H9 (cell line): Measurements from ENCODE around the gene MYT1. TPM values are rescaled to one million over a fixed set of nuclear protein-coding genes. Genes with fewer than 3 reads are reported as not detected.

Experiments used
- DNase-seq: peaks from one replicate; pipeline ENCODE4 v3.0.0-alpha.2; 2017
- H2AFZ ChIP-seq: one replicate; pipeline ENCODE4 v1.6.1; 2013; ENCODE audit warnings: mild to moderate bottlenecking, low read length, control low read depth, moderate library complexity
- H2AK5ac ChIP-seq: 2 replicates; pipeline ENCODE4 v1.6.1; 2013; ENCODE audit warnings: low read length, control low read depth, mixed read lengths; ENCODE audit not compliant: insufficient read length
- H2BK120ac ChIP-seq: one replicate; pipeline ENCODE4 v1.6.1; 2013; ENCODE audit warnings: low read depth, mild to moderate bottlenecking, low read length, control low read depth, inconsistent platforms; ENCODE audit not compliant: poor library complexity, severe bottlenecking
- H2BK12ac ChIP-seq: 2 replicates; pipeline ENCODE4 v1.6.1; 2013; ENCODE audit warnings: low read length, control low read depth, mixed read lengths, low read depth; ENCODE audit not compliant: insufficient read length
- H2BK15ac ChIP-seq: 2 replicates; pipeline ENCODE4 v1.6.1; 2013; ENCODE audit warnings: low read depth, low read length, control low read depth
- H2BK20ac ChIP-seq: one replicate; pipeline ENCODE4 v1.6.1; 2013; ENCODE audit warnings: low read depth, mild to moderate bottlenecking, low read length, control low read depth, inconsistent platforms; ENCODE audit not compliant: poor library complexity, severe bottlenecking
- H2BK5ac ChIP-seq: 2 replicates; pipeline ENCODE4 v1.6.1; 2013; ENCODE audit warnings: low read length, control low read depth, mixed read lengths; ENCODE audit not compliant: insufficient read length
- H3K14ac ChIP-seq: 2 replicates; pipeline ENCODE4 v1.6.1; 2013; ENCODE audit warnings: low read length, control low read depth; ENCODE audit not compliant: insufficient read depth
- H3K18ac ChIP-seq: 2 replicates; pipeline ENCODE4 v1.6.1; 2013; ENCODE audit warnings: low read depth, mild to moderate bottlenecking, mixed read lengths, low read length, control low read depth; ENCODE audit not compliant: insufficient read length
- H3K23ac ChIP-seq: 2 replicates; pipeline ENCODE4 v1.6.1; 2013; ENCODE audit warnings: low read length, control low read depth, mixed read lengths, low read depth; ENCODE audit not compliant: insufficient read length
- H3K23me2 ChIP-seq: 2 replicates; pipeline ENCODE4 v1.6.1; 2013; ENCODE audit warnings: low read depth, mild to moderate bottlenecking, mixed read lengths, low read length, control low read depth; ENCODE audit not compliant: insufficient read length, poor library complexity, severe bottlenecking
- H3K27ac ChIP-seq: 2 replicates; pipeline ENCODE4 v1.5.1; 2013; ENCODE audit warnings: low read length, control low read depth, mixed read lengths, low read depth; ENCODE audit not compliant: insufficient read length
- H3K27me3 ChIP-seq: 2 replicates; pipeline ENCODE4 v1.6.1; 2013; ENCODE audit warnings: low read length, control low read depth, inconsistent platforms; ENCODE audit not compliant: insufficient read depth
- H3K4ac ChIP-seq: 2 replicates; pipeline ENCODE4 v1.6.1; 2013; ENCODE audit warnings: low read depth, mild to moderate bottlenecking, control low read depth, inconsistent platforms, low read length, moderate library complexity
- H3K4me1 ChIP-seq: 2 replicates; pipeline ENCODE4 v1.6.1; 2013; ENCODE audit warnings: low read length, control low read depth, inconsistent platforms; ENCODE audit not compliant: insufficient read depth
- H3K4me2 ChIP-seq: 2 replicates; pipeline ENCODE4 v1.6.1; 2013; ENCODE audit warnings: low read length, control low read depth, mixed read lengths; ENCODE audit not compliant: insufficient read length, insufficient read depth
- H3K56ac ChIP-seq: 2 replicates; pipeline ENCODE4 v1.6.1; 2013; ENCODE audit warnings: low read depth, mild to moderate bottlenecking, mixed read lengths, low read length, control low read depth; ENCODE audit not compliant: insufficient read length
- H3K79me1 ChIP-seq: 2 replicates; pipeline ENCODE4 v1.6.1; 2013; ENCODE audit warnings: low read depth, mild to moderate bottlenecking, moderate library complexity, low read length, control low read depth, inconsistent platforms; ENCODE audit not compliant: insufficient read depth, poor library complexity, severe bottlenecking
- H3K79me2 ChIP-seq: 2 replicates; pipeline ENCODE4 v1.6.1; 2013; ENCODE audit warnings: low read length, control low read depth, inconsistent platforms; ENCODE audit not compliant: insufficient read depth
- H3K9ac ChIP-seq: 2 replicates; pipeline ENCODE4 v1.6.1; 2013; ENCODE audit warnings: low read length, control low read depth, mixed read lengths; ENCODE audit not compliant: insufficient read length; ENCODE audit errors: extremely low read depth
- H3K9me3 ChIP-seq: one replicate; pipeline ENCODE4 v1.6.1; 2013; ENCODE audit warnings: low read depth, low read length, inconsistent platforms; ENCODE audit not compliant: control insufficient read depth
- H3T11ph ChIP-seq: one replicate; pipeline ENCODE4 v1.6.1; 2013; ENCODE audit warnings: mild to moderate bottlenecking, low read length, control low read depth, inconsistent platforms
- H4K20me1 ChIP-seq: one replicate; pipeline ENCODE4 v1.6.1; 2013; ENCODE audit not compliant: control insufficient read depth, insufficient read length, insufficient read depth
- H4K5ac ChIP-seq: 2 replicates; pipeline ENCODE4 v1.6.1; 2013; ENCODE audit warnings: low read depth, mild to moderate bottlenecking, mixed read lengths, low read length, control low read depth; ENCODE audit not compliant: insufficient read length
- H4K8ac ChIP-seq: replicated peaks from 2 replicates; pipeline ENCODE4 v1.6.1; 2013; ENCODE audit warnings: low read length, control low read depth, mixed read lengths, low read depth; ENCODE audit not compliant: insufficient read length
- H4K91ac ChIP-seq: 2 replicates; pipeline ENCODE4 v1.6.1; 2013; ENCODE audit warnings: low read depth, mild to moderate bottlenecking, moderate library complexity, mixed read lengths, low read length, control low read depth; ENCODE audit not compliant: insufficient read length
- H3K27ac Mint-ChIP-seq, 3 experiments: 2 replicates in 2 of 3; 3 replicates in 1 of 3; pipeline ENCODE4 v1.8.0; 2020 to 2021; ENCODE audit warnings: mixed read lengths in 3 of 3, mild to moderate bottlenecking in 1 of 3, moderate library complexity in 1 of 3
- H3K27me3 Mint-ChIP-seq: 2 replicates; pipeline ENCODE4 v1.8.0; 2021; ENCODE audit warnings: low read depth, mild to moderate bottlenecking, moderate library complexity, mixed read lengths
- H3K36me3 Mint-ChIP-seq, 3 experiments: 2 replicates in 2 of 3; 3 replicates in 1 of 3; pipeline ENCODE4 v1.8.0; 2020 to 2021; ENCODE audit warnings: low read depth in 3 of 3, mixed read lengths in 3 of 3; ENCODE audit not compliant: insufficient read depth in 1 of 3
- H3K4me1 Mint-ChIP-seq, 2 experiments: 2 replicates each; pipeline ENCODE4 v1.8.0; 2020; ENCODE audit warnings: mixed read lengths in 2 of 2
- H3K4me3 Mint-ChIP-seq, 2 experiments: 2 replicates in 1 of 2; 3 replicates in 1 of 2; pipeline ENCODE4 v1.8.0; 2020 to 2021; ENCODE audit warnings: mild to moderate bottlenecking in 2 of 2, mixed read lengths in 2 of 2, moderate library complexity in 1 of 2
- H3K9me3 Mint-ChIP-seq, 2 experiments: 2 replicates in 1 of 2; 3 replicates in 1 of 2; pipeline ENCODE4 v1.8.0; 2020; ENCODE audit warnings: mild to moderate bottlenecking in 2 of 2, mixed read lengths in 2 of 2, moderate library complexity in 1 of 2
- CTCF ChIP-seq: fragments of 200-600 bp; sonication (generic); conservative IDR thresholded peaks from 3 replicates; pipeline ENCODE4 v1.8.0; 2021; ENCODE audit warnings: antibody characterized with exemption, mild to moderate bottlenecking
- WGBS: extraction: QIAGEN DNeasy Blood & Tissue Kit; methylation state at CpG from one replicate; pipeline ENCODE4 v1.1.7; 2013; ENCODE audit warnings: missing lambda C conversion rate, low lambda C conversion rate, mixed read lengths; ENCODE audit not compliant: insufficient read length; ENCODE audit errors: extremely low coverage; 5-methylcytosine and 5-hydroxymethylcytosine counted together
- total RNA-seq: library from RNA; stranded (reverse); gene quantifications from 2 replicates; pipeline ENCODE4 v1.2.1, GENCODE V29; 2021

Gene MYT1
- total RNA-seq, 1 experiment from 2014 or later = 0.79 TPM

- no peaks in the 10 kb centered on the region for H3K23me2 ChIP-seq
- no peak overlapping the region for H3K27ac ChIP-seq
- no peak overlapping the region for H4K5ac ChIP-seq
- no peak for DNase-seq
- H3K23ac ChIP-seq = no peak overlapping the region
- no peaks in the 10 kb centered on the region for H4K20me1 ChIP-seq
- Mint-ChIP-seq H3K9me3 (peaks cover 16 to 21% of the 10 kb centered on the region in 2 experiments), H3K27ac (peak overlapping the region in 1 of 3 experiments; percentile 62; a peak in 1 of 7 replicates), H3K27me3 (peaks cover 24% of the 10 kb centered on the region), H3K36me3 (peaks cover 8 to 23% (median 13%) of the 10 kb centered on the region in 3 experiments; a peak in 6 of 7 replicates), H3K4me3 (no peak overlapping the region), H3K4me1 (peaks cover 13 to 26% of the 10 kb centered on the region in 2 experiments)
- H2AFZ ChIP-seq = no peak overlapping the region
- 0 out of 2 replicates have a peak, but pooled peaks cover 3% of the 10 kb centered on the region for H3K4me1 ChIP-seq
- no peak overlapping the region for H3K4me2 ChIP-seq
- H3K27me3 ChIP-seq = no peaks in the 10 kb centered on the region
- no peak overlapping the region for H2BK120ac ChIP-seq
- H4K8ac ChIP-seq = no peak overlapping the region
- H2BK20ac ChIP-seq = no peak overlapping the region
- no peak overlapping the region for H2BK12ac ChIP-seq
- no peak overlapping the region for H3K56ac ChIP-seq
- no peak overlapping the region for H2AK5ac ChIP-seq
- TF ChIP-seq CTCF = no peak
- H3T11ph ChIP-seq = no peak overlapping the region
- H3K79me1 ChIP-seq = no peaks in the 10 kb centered on the region
- H3K18ac ChIP-seq = no peak overlapping the region
- WGBS = no CpG with 5 or more reads among the region's 9 CpGs
- no peak overlapping the region for H2BK5ac ChIP-seq
- H3K4ac ChIP-seq = no peak overlapping the region
- no peaks in the 10 kb centered on the region for H3K79me2 ChIP-seq
- H2BK15ac ChIP-seq = no peak overlapping the region
- H3K14ac ChIP-seq = no peak overlapping the region; the same call in 1 of the 2 replicates
- no peak overlapping the region for H3K9ac ChIP-seq
- no peak overlapping the region for H4K91ac ChIP-seq
- H3K9me3 ChIP-seq = no peaks in the 10 kb centered on the region
Measured at GRCh38 chr20:64198347-64198746, 34.1 kb downstream of the MYT1 start.
